Activated naive CD8-positive, alpha-beta T cell treated with anti-CD3 and anti-CD28 coated beads, Interleukin-2, amount 50 U/mL, for 16 hours (primary cell): ENCODE measurements around the gene CTAG1B.
"Not testable (repeated sequence)": the region's sequence is repeated elsewhere in the genome, so short reads cannot be mapped to it uniquely, and the experiment has no call there.

Experiments
- DNase-seq: peaks from one replicate; pipeline ENCODE4 v3.0.0-alpha.2; 2020; ENCODE audit warnings: low read depth, low spot score

The CTAG1B gene

GRCh38 chrX:154584585-154585183 is 34.4 kb downstream of the CTAG1B start, which contains the start of gene CTAG1A:
TSS of gene CTAG1A (plus strand) at chrX:154585133. CDS start at chrX:154585207, 74 bp downstream.
- DNase-seq, result not testable (repeated sequence)

GRCh38 chrX:154582994-154583393 is 36.1 kb downstream of the CTAG1B start:
- DNase-seq, result not testable (repeated sequence)

GRCh38 chrX:154575076-154575475 is 44.0 kb downstream of the CTAG1B start:
- not testable (repeated sequence) for DNase-seq

GRCh38 chrX:154573061-154573460 is 46.0 kb downstream of the CTAG1B start:
- not testable (repeated sequence) for DNase-seq

GRCh38 chrX:154570361-154570760 is 48.7 kb downstream of the CTAG1B start:
- not testable (repeated sequence) for DNase-seq
